ENCODE data around the gene DEGS2. TPM values are rescaled to one million over a fixed set of nuclear protein-coding genes. Genes with fewer than 3 reads are reported as not detected.

Gene DEGS2
- total and polyA plus RNA-seq, 4 donors = 3.6 to 7.4 (median 5.7) TPM

DNA sequence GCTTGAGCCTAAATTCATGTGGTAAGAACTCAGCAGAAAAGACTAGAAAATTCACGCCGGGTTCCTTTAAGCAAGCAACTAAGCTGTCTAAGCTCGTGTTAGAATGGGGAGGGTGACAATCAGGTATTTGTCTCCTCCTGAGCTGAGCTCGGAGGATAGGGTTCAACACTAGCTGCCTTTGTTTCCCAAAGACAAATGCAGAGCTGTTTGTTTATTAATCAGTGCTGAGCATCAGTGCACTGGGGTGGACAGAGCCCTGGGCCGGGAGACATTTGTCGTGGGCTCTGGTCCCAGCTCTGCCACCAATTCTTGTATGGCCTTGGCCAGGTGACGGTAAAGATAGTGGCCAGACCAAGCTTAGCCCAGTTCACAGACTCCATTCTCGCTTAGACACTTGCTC, 43.7 kb downstream of the DEGS2 start:
- H3K4me3 ChIP-seq = no peak overlapping the region
- H3K9me3 ChIP-seq (ENCODE audit: control insufficient read depth in 4 of 4, insufficient read depth in 3 of 4, low read length in 3 of 4) = no peaks in the 10 kb centered on the region
- ATAC-seq (ENCODE audit: insufficient read depth, low FRiP score) (no peak), DNase-seq (no peak)
- TF ChIP-seq CTCF (IDR thresholded peaks at IDR 0.05; ENCODE audit: control extremely low read depth, extremely low read depth) = no peak
- H3K4me1 ChIP-seq (ENCODE audit: control insufficient read depth in 5 of 5, insufficient read depth in 5 of 5, low read length in 5 of 5) = peaks cover 0 to 21% (median 14%) of the 10 kb centered on the region in 5 donors
- peaks cover 0 to 9% (median 2%) of the 10 kb centered on the region in 4 donors for H3K36me3 ChIP-seq (ENCODE audit: control insufficient read depth in 4 of 4, insufficient read depth in 4 of 4, low read length in 4 of 4)
- WGBS, 2 donors = 96 to 98% methylated on average over 8 of the region's 8 CpGs
- no peak overlapping the region for H3K27ac ChIP-seq (ENCODE audit: low read depth in 1 of 2, low read length in 1 of 2)
- no peaks in the 10 kb centered on the region for H3K27me3 ChIP-seq (ENCODE audit: control insufficient read depth in 3 of 3, insufficient read depth in 3 of 3, low read length in 2 of 3)
- H3K9ac ChIP-seq (ENCODE audit: insufficient read depth in 1 of 2, low read length in 2 of 2) = no peak overlapping the region

DNA sequence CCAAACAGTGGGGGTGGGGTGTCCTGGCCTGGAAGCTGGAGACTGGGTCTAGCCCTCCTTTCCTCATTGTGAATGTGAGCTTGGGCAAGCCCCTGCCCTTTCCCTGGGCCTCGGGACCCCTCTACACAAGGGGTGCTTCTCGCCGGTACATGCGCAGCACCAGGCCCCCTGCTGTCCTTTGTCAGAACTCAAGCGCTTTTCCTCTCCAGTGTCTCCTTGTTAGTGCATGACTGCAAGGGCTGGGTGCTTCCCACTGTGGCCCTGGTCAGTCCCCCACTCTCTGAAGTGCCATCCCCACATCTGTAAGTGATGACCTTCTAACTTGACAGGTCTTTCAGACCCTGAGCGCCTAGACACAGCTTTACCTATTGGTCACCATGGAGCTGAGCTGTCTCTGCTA, 44.2 kb downstream of the DEGS2 start:
- no peak for DNase-seq

DNA sequence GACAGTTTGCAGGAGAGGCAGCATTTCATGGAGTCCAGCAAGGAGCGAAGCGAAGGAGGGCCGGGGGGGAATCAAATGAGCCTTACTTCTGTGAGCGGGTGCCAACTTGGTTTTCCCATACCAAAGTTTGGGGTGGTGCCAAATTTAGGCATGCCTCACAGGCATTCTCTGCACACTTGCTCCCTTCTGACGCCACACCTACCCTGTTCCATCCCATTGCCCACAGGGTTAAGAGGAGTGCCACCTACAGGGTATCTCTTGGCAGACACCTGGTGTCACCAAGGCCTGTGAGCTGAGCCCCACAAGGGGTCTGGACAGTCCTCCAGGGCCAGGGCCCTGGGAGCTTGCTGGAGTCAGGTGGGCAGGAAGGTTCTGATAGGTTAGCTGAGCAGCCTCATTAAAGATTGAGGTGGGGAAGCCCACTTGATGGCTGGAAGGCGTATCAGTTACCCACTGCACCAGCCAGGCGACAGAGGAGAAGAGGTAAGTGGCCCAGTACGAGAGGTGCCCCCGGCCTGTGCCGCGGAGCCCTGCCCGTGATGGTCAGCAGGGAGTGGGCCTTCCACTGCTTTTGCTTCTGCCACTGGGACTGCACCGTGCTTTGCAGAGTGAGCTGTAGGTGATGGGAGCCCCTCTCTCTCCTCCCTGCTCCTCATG, 45.2 kb downstream of the DEGS2 start:
- 96 to 98% methylated on average over 13 of the region's 13 CpGs for WGBS, 2 donors
- Histone ChIP-seq H3K27me3 (ENCODE audit: control insufficient read depth in 3 of 3, insufficient read depth in 3 of 3, low read length in 2 of 3) (no peaks in the 10 kb centered on the region), H3K27ac (ENCODE audit: low read depth in 1 of 2, low read length in 1 of 2) (no peak overlapping the region), H3K4me1 (ENCODE audit: control insufficient read depth in 5 of 5, insufficient read depth in 5 of 5, low read length in 5 of 5) (peaks cover 0 to 21% (median 14%) of the 10 kb centered on the region in 5 donors), H3K36me3 (ENCODE audit: control insufficient read depth in 4 of 4, insufficient read depth in 4 of 4, low read length in 4 of 4) (peaks cover 0 to 11% (median 5%) of the 10 kb centered on the region in 4 donors), H3K4me3 (no peak overlapping the region), H3K9me3 (ENCODE audit: control insufficient read depth in 4 of 4, insufficient read depth in 3 of 4, low read length in 3 of 4) (no peaks in the 10 kb centered on the region), H3K9ac (ENCODE audit: insufficient read depth in 1 of 2, low read length in 2 of 2) (no peak overlapping the region)
- DNase-seq (no peak), ATAC-seq (ENCODE audit: insufficient read depth, low FRiP score) (no peak)
- TF ChIP-seq CTCF (IDR thresholded peaks at IDR 0.05; ENCODE audit: control extremely low read depth, extremely low read depth) = no peak

More for the DNA sequence above, 44.2 kb downstream of the DEGS2 start:
- Histone ChIP-seq H3K27ac (ENCODE audit: low read depth in 1 of 2, low read length in 1 of 2) (no peak overlapping the region), H3K4me3 (no peak overlapping the region), H3K27me3 (ENCODE audit: control insufficient read depth in 3 of 3, insufficient read depth in 3 of 3, low read length in 2 of 3) (no peaks in the 10 kb centered on the region), H3K9me3 (ENCODE audit: control insufficient read depth in 4 of 4, insufficient read depth in 3 of 4, low read length in 3 of 4) (no peaks in the 10 kb centered on the region), H3K9ac (ENCODE audit: insufficient read depth in 1 of 2, low read length in 2 of 2) (no peak overlapping the region), H3K4me1 (ENCODE audit: control insufficient read depth in 5 of 5, insufficient read depth in 5 of 5, low read length in 5 of 5) (peaks cover 0 to 21% (median 14%) of the 10 kb centered on the region in 5 donors), H3K36me3 (ENCODE audit: control insufficient read depth in 4 of 4, insufficient read depth in 4 of 4, low read length in 4 of 4) (peaks cover 0 to 9% (median 1%) of the 10 kb centered on the region in 4 donors)
- no peak for TF ChIP-seq CTCF (IDR thresholded peaks at IDR 0.05; ENCODE audit: control extremely low read depth, extremely low read depth)
- no peak for ATAC-seq (ENCODE audit: insufficient read depth, low FRiP score)
- 96 to 98% methylated on average over 6 of the region's 6 CpGs for WGBS, 2 donors
